Midbrain (tissue), 1 donor: ENCODE measurements around the gene LGR5.
A peak's percentile ranks its signal among the peaks of the same experiment; 100 is the strongest.

Experiments used
- DNase-seq: peaks from one replicate; lab custom pipeline; 2025; lab: John Stamatoyannopoulos, UW

LGR5 gene

GRCh38 chr12:71439613-71440344 is at the start of gene LGR5:
Gene LGR5, plus strand, starts transcription at chr12:71439798. Its CDS starts 283 bp downstream, at chr12:71440081.
- peak; percentile 85 for DNase-seq

GRCh38 chr12:71392521-71393145 is 47.0 kb upstream of the LGR5 start:
- DNase-seq: peak; percentile 61

- no peak for DNase-seq
Observed at GRCh38 chr12:71393625-71394024, 46.0 kb upstream of the LGR5 start.

- no peak for DNase-seq
Observed at GRCh38 chr12:71397433-71397954, 42.1 kb upstream of the LGR5 start.

- DNase-seq: no peak
Observed at GRCh38 chr12:71399197-71399596, 40.4 kb upstream of the LGR5 start.

- no peak for DNase-seq
Observed at GRCh38 chr12:71400481-71400880, 39.1 kb upstream of the LGR5 start.

- no peak for DNase-seq
Observed at GRCh38 chr12:71405884-71406283, 33.7 kb upstream of the LGR5 start.

- DNase-seq: no peak
Observed at GRCh38 chr12:71407732-71408131, 31.9 kb upstream of the LGR5 start.

GRCh38 chr12:71410844-71411243 is 28.8 kb upstream of the LGR5 start:
- no peak for DNase-seq

- DNase-seq: no peak
Observed at GRCh38 chr12:71411635-71412034, 28.0 kb upstream of the LGR5 start.

- DNase-seq: peak; percentile 76
Observed at GRCh38 chr12:71415336-71416231, 24.0 kb upstream of the LGR5 start.

GRCh38 chr12:71417181-71417580 is 22.4 kb upstream of the LGR5 start:
- no peak for DNase-seq

GRCh38 chr12:71420775-71421406 is 18.7 kb upstream of the LGR5 start:
- no peak for DNase-seq

- no peak for DNase-seq
Observed at GRCh38 chr12:71425568-71426299, 13.9 kb upstream of the LGR5 start.

- no peak for DNase-seq
Observed at GRCh38 chr12:71426300-71427047, 13.1 kb upstream of the LGR5 start.

- DNase-seq: no peak
Observed at GRCh38 chr12:71430756-71431155, 8.8 kb upstream of the LGR5 start.

GRCh38 chr12:71431991-71432390 is 7.6 kb upstream of the LGR5 start:
- DNase-seq: no peak

GRCh38 chr12:71432936-71433335 is 6.7 kb upstream of the LGR5 start:
- DNase-seq: no peak

- no peak for DNase-seq
Observed at GRCh38 chr12:71436696-71437095, 2.9 kb upstream of the LGR5 start.

GRCh38 chr12:71438670-71439361 is 782 bp upstream of the LGR5 start:
- DNase-seq: peak; percentile 20
